Measurements from ENCODE around the gene SETDB2. TPM values are rescaled to one million over a fixed set of nuclear protein-coding genes. Genes with fewer than 3 reads are reported as not detected.

SETDB2 gene
- total and polyA plus RNA-seq, 2 of the 13 experiments (the other 11 are each of a cell fraction or from before 2014, with no cell fraction given), result 8.1 to 8.7 TPM

DNA sequence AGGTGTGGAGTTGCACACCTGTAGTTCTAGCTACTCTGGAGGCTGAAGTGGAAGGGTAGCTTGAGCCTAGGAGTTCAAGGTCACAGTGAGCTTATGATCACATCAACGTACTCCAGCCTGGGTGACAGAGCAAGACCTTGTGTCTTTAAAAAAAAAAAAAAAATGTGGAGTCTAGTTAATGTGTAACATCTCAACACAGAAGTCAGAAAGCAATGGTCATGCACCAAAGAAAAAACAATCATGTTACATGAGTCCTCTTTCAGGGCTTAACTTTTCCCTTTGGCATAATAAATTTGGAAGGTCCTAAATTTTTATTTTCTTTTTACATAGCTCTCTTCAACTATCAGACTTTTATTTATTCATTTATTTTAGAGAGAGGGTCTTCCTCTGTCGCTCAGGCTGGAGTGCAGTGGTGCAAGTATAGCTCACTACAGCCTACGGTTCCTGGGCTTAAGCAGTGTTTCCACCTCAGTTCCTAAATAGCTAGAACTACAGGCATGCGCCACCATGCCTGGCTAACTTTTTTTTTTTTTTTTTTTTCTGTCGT lies 22.3 kb downstream of the SETDB2 start (continued):
- TF ChIP-seq, protein P1, sequence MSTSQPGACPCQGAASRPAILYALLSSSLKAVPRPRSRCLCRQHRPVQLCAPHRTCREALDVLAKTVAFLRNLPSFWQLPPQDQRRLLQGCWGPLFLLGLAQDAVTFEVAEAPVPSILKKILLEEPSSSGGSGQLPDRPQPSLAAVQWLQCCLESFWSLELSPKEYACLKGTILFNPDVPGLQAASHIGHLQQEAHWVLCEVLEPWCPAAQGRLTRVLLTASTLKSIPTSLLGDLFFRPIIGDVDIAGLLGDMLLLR (CRISPR knock-in tag; IDR thresholded peaks at IDR 0.05), result no peak
- no peak for TF ChIP-seq ZNF343 (CRISPR knock-in tag; IDR thresholded peaks at IDR 0.05)
- no peak for TF ChIP-seq ZFP36L1 (CRISPR knock-in tag; IDR thresholded peaks at IDR 0.05)
- TF ChIP-seq, protein P2, sequence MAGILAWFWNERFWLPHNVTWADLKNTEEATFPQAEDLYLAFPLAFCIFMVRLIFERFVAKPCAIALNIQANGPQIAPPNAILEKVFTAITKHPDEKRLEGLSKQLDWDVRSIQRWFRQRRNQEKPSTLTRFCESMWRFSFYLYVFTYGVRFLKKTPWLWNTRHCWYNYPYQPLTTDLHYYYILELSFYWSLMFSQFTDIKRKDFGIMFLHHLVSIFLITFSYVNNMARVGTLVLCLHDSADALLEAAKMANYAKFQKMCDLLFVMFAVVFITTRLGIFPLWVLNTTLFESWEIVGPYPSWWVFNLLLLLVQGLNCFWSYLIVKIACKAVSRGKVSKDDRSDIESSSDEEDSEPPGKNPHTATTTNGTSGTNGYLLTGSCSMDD (CRISPR knock-in tag; IDR thresholded peaks at IDR 0.05), result no peak
- no peak for TF ChIP-seq SMAD9 (CRISPR knock-in tag; IDR thresholded peaks at IDR 0.05)
- TF ChIP-seq, protein P3, sequence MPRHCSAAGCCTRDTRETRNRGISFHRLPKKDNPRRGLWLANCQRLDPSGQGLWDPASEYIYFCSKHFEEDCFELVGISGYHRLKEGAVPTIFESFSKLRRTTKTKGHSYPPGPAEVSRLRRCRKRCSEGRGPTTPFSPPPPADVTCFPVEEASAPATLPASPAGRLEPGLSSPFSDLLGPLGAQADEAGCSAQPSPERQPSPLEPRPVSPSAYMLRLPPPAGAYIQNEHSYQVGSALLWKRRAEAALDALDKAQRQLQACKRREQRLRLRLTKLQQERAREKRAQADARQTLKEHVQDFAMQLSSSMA (CRISPR knock-in tag; IDR thresholded peaks at IDR 0.05), result no peak
- TF ChIP-seq RAD21 (CRISPR knock-in tag; IDR thresholded peaks at IDR 0.05), result no peak
- no peak for TF ChIP-seq ZNF713 (CRISPR knock-in tag; IDR thresholded peaks at IDR 0.05)
- no peak for TF ChIP-seq CCDC6 (CRISPR knock-in tag; IDR thresholded peaks at IDR 0.05)
- TF ChIP-seq KAT7 (CRISPR knock-in tag; IDR thresholded peaks at IDR 0.05; ENCODE audit: borderline replicate concordance), result 0 out of 2 replicates have a peak, but pooled peaks have one; percentile 56
- TF ChIP-seq, protein P4, sequence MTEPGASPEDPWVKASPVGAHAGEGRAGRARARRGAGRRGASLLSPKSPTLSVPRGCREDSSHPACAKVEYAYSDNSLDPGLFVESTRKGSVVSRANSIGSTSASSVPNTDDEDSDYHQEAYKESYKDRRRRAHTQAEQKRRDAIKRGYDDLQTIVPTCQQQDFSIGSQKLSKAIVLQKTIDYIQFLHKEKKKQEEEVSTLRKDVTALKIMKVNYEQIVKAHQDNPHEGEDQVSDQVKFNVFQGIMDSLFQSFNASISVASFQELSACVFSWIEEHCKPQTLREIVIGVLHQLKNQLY (CRISPR knock-in tag; IDR thresholded peaks at IDR 0.05), result no peak
- peak; percentile 72 for TF ChIP-seq POLR2AphosphoS5 (IDR thresholded peaks at IDR 0.05; ENCODE audit: low read depth, low read length)
- no peak for TF ChIP-seq STAT5B (CRISPR knock-in tag; IDR thresholded peaks at IDR 0.05)
- no peak for TF ChIP-seq NFIB (CRISPR knock-in tag; IDR thresholded peaks at IDR 0.05; ENCODE audit: borderline replicate concordance)
- TF ChIP-seq PHF5A (CRISPR knock-in tag; IDR thresholded peaks at IDR 0.05; ENCODE audit: low read depth, unreplicated experiment), result no peak
- no peak for TF ChIP-seq ZNF660 (CRISPR knock-in tag; IDR thresholded peaks at IDR 0.05; ENCODE audit: borderline replicate concordance, low read depth)
- no peak for TF ChIP-seq ZFP1 (CRISPR knock-in tag; IDR thresholded peaks at IDR 0.05)
- TF ChIP-seq ZNF17 (CRISPR knock-in tag; IDR thresholded peaks at IDR 0.05), result no peak
- no peak for TF ChIP-seq FOSL1 (CRISPR knock-in tag; IDR thresholded peaks at IDR 0.05; ENCODE audit: borderline replicate concordance)
- TF ChIP-seq ZNF589 (CRISPR knock-in tag; conservative IDR thresholded peaks at IDR 0.05), result no peak
- TF ChIP-seq ZNF652 (CRISPR knock-in tag; IDR thresholded peaks at IDR 0.05; ENCODE audit: borderline replicate concordance, low read depth), result 0 out of 2 replicates have a peak, but pooled peaks have one; percentile 9
- no peak for TF ChIP-seq MIER3 (CRISPR knock-in tag; IDR thresholded peaks at IDR 0.05; ENCODE audit: borderline replicate concordance)
- TF ChIP-seq, protein P5, sequence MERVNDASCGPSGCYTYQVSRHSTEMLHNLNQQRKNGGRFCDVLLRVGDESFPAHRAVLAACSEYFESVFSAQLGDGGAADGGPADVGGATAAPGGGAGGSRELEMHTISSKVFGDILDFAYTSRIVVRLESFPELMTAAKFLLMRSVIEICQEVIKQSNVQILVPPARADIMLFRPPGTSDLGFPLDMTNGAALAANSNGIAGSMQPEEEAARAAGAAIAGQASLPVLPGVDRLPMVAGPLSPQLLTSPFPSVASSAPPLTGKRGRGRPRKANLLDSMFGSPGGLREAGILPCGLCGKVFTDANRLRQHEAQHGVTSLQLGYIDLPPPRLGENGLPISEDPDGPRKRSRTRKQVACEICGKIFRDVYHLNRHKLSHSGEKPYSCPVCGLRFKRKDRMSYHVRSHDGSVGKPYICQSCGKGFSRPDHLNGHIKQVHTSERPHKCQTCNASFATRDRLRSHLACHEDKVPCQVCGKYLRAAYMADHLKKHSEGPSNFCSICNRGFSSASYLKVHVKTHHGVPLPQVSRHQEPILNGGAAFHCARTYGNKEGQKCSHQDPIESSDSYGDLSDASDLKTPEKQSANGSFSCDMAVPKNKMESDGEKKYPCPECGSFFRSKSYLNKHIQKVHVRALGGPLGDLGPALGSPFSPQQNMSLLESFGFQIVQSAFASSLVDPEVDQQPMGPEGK (CRISPR knock-in tag; IDR thresholded peaks at IDR 0.05), result no peak
- TF ChIP-seq ZNF224 (CRISPR knock-in tag; IDR thresholded peaks at IDR 0.05), result no peak
- TF ChIP-seq ZNF883 (CRISPR knock-in tag; IDR thresholded peaks at IDR 0.05; ENCODE audit: not compliant biosample characterization), result no peak
- TF ChIP-seq RXRA (CRISPR knock-in tag; IDR thresholded peaks at IDR 0.05), result no peak
